SK-N-SH (cell line): ENCODE data around the gene LSM8. TPM values are rescaled to one million over a fixed set of nuclear protein-coding genes. Genes with fewer than 3 reads are reported as not detected.

Experiments used
- CTCF ChIA-PET: fragments of 300-600, 350-600 bp; formaldehyde crosslinking; extraction: SDS; loops from one replicate; lab custom pipeline; 2021; lab: Yijun Ruan, JAX
- POLR2A ChIA-PET: fragments of 350-600 bp; sonication (Branson Sonifier 250); formaldehyde crosslinking; extraction: SDS; loops from one replicate; lab custom pipeline; 2020; ENCODE audit warnings: antibody characterized with exemption, inconsistent platforms; lab: Yijun Ruan, JAX
- DNase-seq: peaks from one replicate; pipeline ENCODE4 v3.0.0; 2012
- H2AFZ ChIP-seq: fragments of 200-600 bp; sonication (generic); 2 replicates; pipeline ENCODE4 v1.8.1; 2016; ENCODE audit warnings: antibody characterized with exemption, mild to moderate bottlenecking, low read depth
- H3F3A ChIP-seq: fragments of 200-600 bp; sonication (generic); replicated peaks from 2 replicates; pipeline ENCODE3; 2016; ENCODE audit warnings: antibody characterized with exemption, mild to moderate bottlenecking; ENCODE audit not compliant: insufficient read depth
- H3K27ac ChIP-seq, 2 experiments: fragments of 200-500 bp in 1 of 2; fragments of 200-600 bp in 1 of 2; sonication (Bioruptor generic) in 1 of 2; sonication (generic), shearing (Covaris generic) in 1 of 2; 2 replicates each; pipeline versions ENCODE4 v1.5.1 to v1.6.1; 2014 to 2016; ENCODE audit warnings: low read depth in 2 of 2, inconsistent platforms in 1 of 2, low read length in 1 of 2, mild to moderate bottlenecking in 1 of 2, mixed read lengths in 1 of 2
- H3K27me3 ChIP-seq: fragments of 200-600 bp; sonication (generic), shearing (Covaris generic); 2 replicates; pipeline ENCODE4 v1.6.1; 2016; ENCODE audit warnings: mixed run types; ENCODE audit not compliant: insufficient read depth
- H3K36me3 ChIP-seq, 2 experiments: fragments of 200-500 bp in 1 of 2; fragments of 200-600 bp in 1 of 2; sonication (Bioruptor generic) in 1 of 2; sonication (generic) in 1 of 2; replicated peaks in 1 of 2; 2 replicates each; pipeline versions ENCODE3 to v1.5.1; 2014 to 2016; ENCODE audit warnings: low read length in 1 of 2, mild to moderate bottlenecking in 1 of 2; ENCODE audit not compliant: insufficient read depth in 2 of 2, control insufficient read depth in 1 of 2
- H3K4me1 ChIP-seq, 2 experiments: fragments of 200-500 bp in 1 of 2; fragments of 200-600 bp in 1 of 2; sonication (Bioruptor generic) in 1 of 2; sonication (generic), shearing (Covaris generic) in 1 of 2; 2 replicates each; pipeline versions ENCODE4 v1.5.1 to v1.6.1; 2014 to 2016; ENCODE audit warnings: low read depth in 1 of 2, low read length in 1 of 2, mixed run types in 1 of 2; ENCODE audit not compliant: insufficient read depth in 2 of 2, control insufficient read depth in 1 of 2
- H3K4me2 ChIP-seq: fragments of 200-600 bp; sonication (generic), shearing (Covaris generic); 2 replicates; pipeline ENCODE4 v1.6.1; 2017; ENCODE audit warnings: mixed run types
- H3K4me3 ChIP-seq, 2 experiments: fragments of 200-500 bp in 1 of 2; fragments of 200-600 bp in 1 of 2; sonication (Bioruptor generic) in 1 of 2; sonication (generic), shearing (Covaris generic) in 1 of 2; 2 replicates each; pipeline versions ENCODE4 v1.5.1 to v1.8.1; 2014 to 2016; ENCODE audit warnings: low read depth in 2 of 2, inconsistent platforms in 1 of 2, low read length in 1 of 2, mild to moderate bottlenecking in 1 of 2, mixed read lengths in 1 of 2, moderate library complexity in 1 of 2
- H3K79me2 ChIP-seq: fragments of 200-600 bp; sonication (generic); 2 replicates; pipeline ENCODE4 v1.8.1; 2017; ENCODE audit warnings: mild to moderate bottlenecking; ENCODE audit not compliant: insufficient read depth
- H3K9ac ChIP-seq: fragments of 200-600 bp; sonication (generic); 2 replicates; pipeline ENCODE4 v1.6.1; 2017; ENCODE audit warnings: mixed run types
- H3K9me2 ChIP-seq: fragments of 200-600 bp; sonication (generic); 2 replicates; pipeline ENCODE4 v1.6.1; 2017; ENCODE audit warnings: mixed run types
- H3K9me3 ChIP-seq: fragments of 200-600 bp; sonication (generic); 2 replicates; pipeline ENCODE4 v1.6.1; 2017; ENCODE audit warnings: mixed run types, mild to moderate bottlenecking, moderate library complexity
- H4K20me1 ChIP-seq: fragments of 200-600 bp; sonication (generic); 2 replicates; pipeline ENCODE4 v1.6.1; 2017; ENCODE audit warnings: mild to moderate bottlenecking, mixed run types; ENCODE audit not compliant: insufficient read depth
- CHD2 ChIP-seq: fragments of 150-350 bp; IDR thresholded peaks from 2 replicates; pipeline ENCODE4 v1.6.1; 2018; ENCODE audit warnings: low read length; ENCODE audit not compliant: partially characterized antibody
- CTCF ChIP-seq: fragments of 200-600 bp; sonication (generic); IDR thresholded peaks from 2 replicates; pipeline ENCODE4 v1.6.1; 2017; ENCODE audit warnings: antibody characterized with exemption, mild to moderate bottlenecking, moderate library complexity
- ELF1 ChIP-seq: IDR thresholded peaks from 2 replicates; pipeline ENCODE4 v1.4.0; 2012
- IRF3 ChIP-seq: fragments of 150-350 bp; IDR thresholded peaks from 2 replicates; pipeline ENCODE4 v1.6.1; 2016; ENCODE audit warnings: mild to moderate bottlenecking, low read depth, low read length
- MEF2A ChIP-seq: IDR thresholded peaks from 2 replicates; pipeline ENCODE4 v1.4.0; 2012; ENCODE audit warnings: low read depth, borderline replicate concordance
- MXI1 ChIP-seq: IDR thresholded peaks from 2 replicates; pipeline ENCODE4 v1.6.1; 2012; ENCODE audit warnings: mild to moderate bottlenecking, low read depth, low read length, improper control_type of control experiment
- NRF1 ChIP-seq: IDR thresholded peaks from 2 replicates; pipeline ENCODE4 v1.6.1; 2012; ENCODE audit warnings: low read depth, mild to moderate bottlenecking, low read length
- PBX3 ChIP-seq: IDR thresholded peaks from 2 replicates; pipeline ENCODE4; 2012
- REST ChIP-seq: IDR thresholded peaks from 2 replicates; pipeline ENCODE4 v1.6.1; 2012; ENCODE audit warnings: mild to moderate bottlenecking, low read depth, low read length, moderate library complexity
- RXRA ChIP-seq: IDR thresholded peaks from 2 replicates; pipeline ENCODE4 v1.4.0; 2012; ENCODE audit warnings: low read depth, mild to moderate bottlenecking, borderline replicate concordance
- SIN3A ChIP-seq: IDR thresholded peaks from 2 replicates; pipeline ENCODE4 v1.6.1; 2012; ENCODE audit warnings: low read depth, mild to moderate bottlenecking, low read length, moderate library complexity, borderline replicate concordance
- SMC3 ChIP-seq: IDR thresholded peaks from 2 replicates; pipeline ENCODE4 v1.6.1; 2012; ENCODE audit warnings: low read depth, low read length, improper control_type of control experiment
- USF1 ChIP-seq: IDR thresholded peaks from 2 replicates; pipeline ENCODE4 v1.4.0; 2012; ENCODE audit warnings: low read depth, borderline replicate concordance
- USF2 ChIP-seq: fragments of 150-350 bp; IDR thresholded peaks from 2 replicates; pipeline ENCODE4 v1.6.1; 2017; ENCODE audit warnings: antibody characterized with exemption, low read length, low read depth, borderline replicate concordance
- ZBTB33 ChIP-seq: IDR thresholded peaks from 2 replicates; pipeline ENCODE4 v1.4.0; 2012; ENCODE audit warnings: low read depth, borderline replicate concordance
- WGBS: methylation state at CpG from one replicate; pipeline ENCODE4 v1.1.6; 2017; ENCODE audit warnings: low lambda C conversion rate; 5-methylcytosine and 5-hydroxymethylcytosine counted together
- polyA plus RNA-seq, 3 experiments: library from polyadenylated mRNA; depleted of rRNA; stranded (reverse); fragments of >200 nt; gene quantifications; 2 replicates each; pipeline ENCODE4 v1.2.3, GENCODE V29; 2012

LSM8 gene
- polyA plus RNA-seq, 1 of the 3 experiments (the other 2 are of a cell fraction) = 52.8 TPM

GRCh38 chr7:118214051-118214832, 30.3 kb downstream of the LSM8 start (continued):
- TF ChIP-seq SIN3A (0 out of 2 replicates have a peak, but pooled peaks have one; percentile 10), PBX3 (peak; percentile 25; the same call in 1 of the 2 replicates), ZBTB33 (no peak), NRF1 (peak; percentile 90), USF2 (no peak), MXI1 (peak; percentile 78)

- CTCF ChIA-PET = interaction anchor here (1.1 to 3.1 kb wide), 3 partner anchors 12 to 30 kb away, joined by 3 to 24 read pairs (median 3); no protein-coding TSS in a partner anchor
- peak overlapping the region in 1 of 2 experiments; percentile 86; a peak in 2 of 4 replicates for H3K27ac ChIP-seq
- H3K9me3 ChIP-seq = no peaks in the 10 kb centered on the region
- no peaks in the 10 kb centered on the region for H3K36me3 ChIP-seq
- H3K79me2 ChIP-seq = no peaks in the 10 kb centered on the region
- peak overlapping the region; percentile 93 for H3K4me2 ChIP-seq
- H3K9me2 ChIP-seq = no peaks in the 10 kb centered on the region
- no peak for DNase-seq
- peaks cover 0 to 7% of the 10 kb centered on the region in 2 experiments; a peak in 2 of 4 replicates for H3K4me1 ChIP-seq
- POLR2A ChIA-PET = no interaction called here
- no peaks in the 10 kb centered on the region for H4K20me1 ChIP-seq
- H3K4me3 ChIP-seq = peak overlapping the region; percentile 72 to 80
- no peaks in the 10 kb centered on the region for H3F3A ChIP-seq
- 35% methylated on average over 3 of the region's 3 CpGs for WGBS
- H2AFZ ChIP-seq = peak overlapping the region; percentile 93
- H3K27me3 ChIP-seq = no peaks in the 10 kb centered on the region
- H3K9ac ChIP-seq = peak overlapping the region; percentile 35; the same call in 1 of the 2 replicates
- TF ChIP-seq CTCF = no peak
- no peak for TF ChIP-seq SMC3
- no peak for TF ChIP-seq IRF3
- TF ChIP-seq MEF2A = no peak
- no peak for TF ChIP-seq USF2
- no peak for TF ChIP-seq RXRA
- TF ChIP-seq REST = no peak
- no peak for TF ChIP-seq CHD2
- no peak for TF ChIP-seq ELF1
- no peak for TF ChIP-seq USF1
- TF ChIP-seq MXI1 = no peak
These were observed 30.8 kb downstream of the LSM8 start for GRCh38 chr7:118214833-118215182.
